Heart left ventricle (tissue), 13 donors: ENCODE results near the gene RABGAP1.

ENCODE experiments used
- POLR2A ChIP-seq, 2 donors: fragments of 450-650 bp; IDR thresholded peaks; one replicate each; pipeline ENCODE4 v1.6.1; 2017; ENCODE audit warnings: antibody characterized with exemption in 2 of 2, mild to moderate bottlenecking in 2 of 2, moderate library complexity in 2 of 2
- TF ChIP-seq, protein P1 (sequence below), 12 donors: fragments of 200-600 bp; sonication (generic) in 4 of 12; IDR thresholded peaks; one replicate each; pipeline versions ENCODE4 v1.5.0 to v1.8.0; 2018 to 2022; ENCODE audit warnings: antibody characterized with exemption in 12 of 12, mild to moderate bottlenecking in 5 of 12
- donor health status: ischemic (EF 13 %, LVEDD 7.1; RV severe dilation, severe dysfunction).
- donor health status: DM: no; HTN: yes; CAD: no.
- donor health status: DM: no; HTN: no; CAD: no.
- donor health status: ischemic (EF 25% LVEDD 6.9; RV normal size, moderate dysfunction).
- donor health status: ischemic (EF 25% LVEDD 5.7; RV mildly dilated, moderate dysfunction).
- donor health status: ischemic (EF 35%, LVEDD 5.7; RV mildly dilated, moderate dysfunction).
- donor health status: nonischemic (EF 11% LVEDD 7.7; RV severe dilation, severe dysfunction).
- donor health status: DM: yes; HTN: yes; CAD: no.
- donor health status: PGD.
- donor health status: ischemic (EF 29% LVEDD 5.4; RV normal size, mild dysfunction).
- donor health status: nonischemic (EF 23%, LVEDD 6.1; RV moderate dilation, normal function).

GRCh38 chr9:123026425-123026824 is 85.6 kb downstream of the RABGAP1 start:
- no peak for TF ChIP-seq POLR2A (IDR thresholded peaks at IDR 0.05)
- TF ChIP-seq, protein P1, sequence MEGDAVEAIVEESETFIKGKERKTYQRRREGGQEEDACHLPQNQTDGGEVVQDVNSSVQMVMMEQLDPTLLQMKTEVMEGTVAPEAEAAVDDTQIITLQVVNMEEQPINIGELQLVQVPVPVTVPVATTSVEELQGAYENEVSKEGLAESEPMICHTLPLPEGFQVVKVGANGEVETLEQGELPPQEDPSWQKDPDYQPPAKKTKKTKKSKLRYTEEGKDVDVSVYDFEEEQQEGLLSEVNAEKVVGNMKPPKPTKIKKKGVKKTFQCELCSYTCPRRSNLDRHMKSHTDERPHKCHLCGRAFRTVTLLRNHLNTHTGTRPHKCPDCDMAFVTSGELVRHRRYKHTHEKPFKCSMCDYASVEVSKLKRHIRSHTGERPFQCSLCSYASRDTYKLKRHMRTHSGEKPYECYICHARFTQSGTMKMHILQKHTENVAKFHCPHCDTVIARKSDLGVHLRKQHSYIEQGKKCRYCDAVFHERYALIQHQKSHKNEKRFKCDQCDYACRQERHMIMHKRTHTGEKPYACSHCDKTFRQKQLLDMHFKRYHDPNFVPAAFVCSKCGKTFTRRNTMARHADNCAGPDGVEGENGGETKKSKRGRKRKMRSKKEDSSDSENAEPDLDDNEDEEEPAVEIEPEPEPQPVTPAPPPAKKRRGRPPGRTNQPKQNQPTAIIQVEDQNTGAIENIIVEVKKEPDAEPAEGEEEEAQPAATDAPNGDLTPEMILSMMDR (IDR thresholded peaks at IDR 0.05) = no peak
